Measurements from ENCODE around the gene SYT2. TPM values are rescaled to one million over a fixed set of nuclear protein-coding genes. Genes with fewer than 3 reads are reported as not detected.
"Not testable (repeated sequence)": the region's sequence is repeated elsewhere in the genome, so short reads cannot be mapped to it uniquely, and the experiment has no call there.

SYT2 gene
- total RNA-seq, 2 experiments from 2014 or later = not detected

GRCh38 chr1:202588503-202589189 is 121.6 kb downstream of the SYT2 start:
- no peaks in the 10 kb centered on the region for H3K27me3 Mint-ChIP-seq
- DNase-seq = no peak
- CTCF ChIA-PET = interaction anchor here (0.9 kb wide), 1 partner anchor 13 kb away, joined by 3 read pairs; no protein-coding TSS in a partner anchor
- no peaks in the 10 kb centered on the region for H3K9me3 Mint-ChIP-seq
- H3K4me1 Mint-ChIP-seq (ENCODE audit: low read depth) = no peaks in the 10 kb centered on the region
- H3K36me3 Mint-ChIP-seq = peaks cover 5% of the 10 kb centered on the region
- intact Hi-C loops (cut with micrococcal nuclease) = no loop called here
- no peak overlapping the region for H3K27ac Mint-ChIP-seq
- POLR2A ChIA-PET = no interaction called here
- H3K4me3 Mint-ChIP-seq = no peak overlapping the region

- intact Hi-C loops (cut with micrococcal nuclease) = no loop called here
- POLR2A ChIA-PET = no interaction called here
- Mint-ChIP-seq H3K4me1 (ENCODE audit: low read depth) (no peaks in the 10 kb centered on the region), H3K4me3 (no peak overlapping the region), H3K27me3 (no peaks in the 10 kb centered on the region), H3K27ac (no peak overlapping the region), H3K9me3 (no peaks in the 10 kb centered on the region), H3K36me3 (peaks cover 5% of the 10 kb centered on the region)
- no peak for DNase-seq
- CTCF ChIA-PET = no interaction called here
Observed at GRCh38 chr1:202587859-202588485, 122.3 kb downstream of the SYT2 start.

- H3K9me3 Mint-ChIP-seq = no peaks in the 10 kb centered on the region
- intact Hi-C loops (cut with micrococcal nuclease) = no loop called here
- H3K27ac Mint-ChIP-seq = no peak overlapping the region
- H3K27me3 Mint-ChIP-seq = no peaks in the 10 kb centered on the region
- DNase-seq = no peak
- ChIA-PET POLR2A (no interaction called here), CTCF (interaction anchor here (0.7 to 1.6 kb wide), 2 partner anchors 11 to 18 kb away, joined by 3 to 5 read pairs; no protein-coding TSS in a partner anchor)
- no peaks in the 10 kb centered on the region for H3K4me1 Mint-ChIP-seq (ENCODE audit: low read depth)
- peaks cover 10% of the 10 kb centered on the region for H3K36me3 Mint-ChIP-seq
- no peak overlapping the region for H3K4me3 Mint-ChIP-seq
Observed at GRCh38 chr1:202586871-202587270, 123.4 kb downstream of the SYT2 start.

GRCh38 chr1:202586018-202586821 is 124.0 kb downstream of the SYT2 start:
- H3K36me3 Mint-ChIP-seq = peaks cover 10% of the 10 kb centered on the region
- no peaks in the 10 kb centered on the region for H3K9me3 Mint-ChIP-seq
- H3K27me3 Mint-ChIP-seq = no peaks in the 10 kb centered on the region
- no peak overlapping the region for H3K27ac Mint-ChIP-seq
- DNase-seq = no peak
- intact Hi-C loops (cut with micrococcal nuclease) = no loop called here
- H3K4me3 Mint-ChIP-seq = no peak overlapping the region
- H3K4me1 Mint-ChIP-seq (ENCODE audit: low read depth) = no peaks in the 10 kb centered on the region
- ChIA-PET POLR2A (no interaction called here), CTCF (interaction anchor here (0.7 to 1.6 kb wide), 2 partner anchors 11 to 17 kb away, joined by 3 to 5 read pairs; no protein-coding TSS in a partner anchor)

GRCh38 chr1:202585590-202585933 is 124.7 kb downstream of the SYT2 start:
- Mint-ChIP-seq H3K4me1 (ENCODE audit: low read depth) (no peaks in the 10 kb centered on the region), H3K27me3 (no peaks in the 10 kb centered on the region), H3K4me3 (no peak overlapping the region), H3K36me3 (peaks cover 12% of the 10 kb centered on the region), H3K9me3 (no peaks in the 10 kb centered on the region), H3K27ac (no peak overlapping the region)
- intact Hi-C loops (cut with micrococcal nuclease) = no loop called here
- ChIA-PET CTCF (interaction anchor here (0.6 to 1.6 kb wide), 2 partner anchors 16 to 25 kb away, joined by 3 to 5 read pairs; no protein-coding TSS in a partner anchor), POLR2A (no interaction called here)
- DNase-seq = no peak

GRCh38 chr1:202584707-202585589 is 125.3 kb downstream of the SYT2 start:
- ChIA-PET POLR2A (no interaction called here), CTCF (interaction anchor here (0.6 to 1.6 kb wide), 2 partner anchors 16 to 24 kb away, joined by 3 to 5 read pairs; no protein-coding TSS in a partner anchor)
- intact Hi-C loops (cut with micrococcal nuclease) = no loop called here
- no peaks in the 10 kb centered on the region for H3K9me3 Mint-ChIP-seq
- H3K27me3 Mint-ChIP-seq = no peaks in the 10 kb centered on the region
- DNase-seq = no peak
- H3K27ac Mint-ChIP-seq = no peak overlapping the region
- H3K4me1 Mint-ChIP-seq (ENCODE audit: low read depth) = no peaks in the 10 kb centered on the region
- no peak overlapping the region for H3K4me3 Mint-ChIP-seq
- peaks cover 15% of the 10 kb centered on the region for H3K36me3 Mint-ChIP-seq

- intact Hi-C loops (cut with micrococcal nuclease); H3K4me3 Mint-ChIP-seq; H3K27ac Mint-ChIP-seq; H3K27me3 Mint-ChIP-seq; DNase-seq; H3K4me1 Mint-ChIP-seq (ENCODE audit: low read depth); POLR2A ChIA-PET; H3K9me3 Mint-ChIP-seq; CTCF ChIA-PET: not testable (repeated sequence)
- H3K36me3 Mint-ChIP-seq = peaks cover 15% of the 10 kb centered on the region
Observed at GRCh38 chr1:202582350-202582749, 127.9 kb downstream of the SYT2 start.

GRCh38 chr1:202580619-202581018 is 129.6 kb downstream of the SYT2 start:
- Mint-ChIP-seq H3K27ac (no peak overlapping the region), H3K27me3 (no peaks in the 10 kb centered on the region), H3K9me3 (no peaks in the 10 kb centered on the region), H3K36me3 (peaks cover 15% of the 10 kb centered on the region), H3K4me3 (no peak overlapping the region), H3K4me1 (ENCODE audit: low read depth) (no peaks in the 10 kb centered on the region)
- ChIA-PET CTCF (interaction anchor here (0.9 kb wide), 1 partner anchor 8 kb away, joined by 3 read pairs; no protein-coding TSS in a partner anchor), POLR2A (no interaction called here)
- intact Hi-C loops (cut with micrococcal nuclease) = no loop called here
- DNase-seq = no peak

GRCh38 chr1:202579806-202580205 is 130.4 kb downstream of the SYT2 start:
- Mint-ChIP-seq H3K27me3 (no peaks in the 10 kb centered on the region), H3K4me1 (ENCODE audit: low read depth) (no peaks in the 10 kb centered on the region), H3K4me3 (no peak overlapping the region), H3K36me3 (peaks cover 15% of the 10 kb centered on the region), H3K9me3 (no peaks in the 10 kb centered on the region), H3K27ac (no peak overlapping the region)
- intact Hi-C loops (cut with micrococcal nuclease) = loop anchor here (10.0 kb wide), 1 partner anchor 115 kb away; no protein-coding TSS in a partner anchor
- POLR2A ChIA-PET = no interaction called here
- CTCF ChIA-PET = no interaction called here
- DNase-seq = no peak

- CTCF ChIA-PET = no interaction called here
- Mint-ChIP-seq H3K4me3 (no peak overlapping the region), H3K27me3 (no peaks in the 10 kb centered on the region), H3K9me3 (no peaks in the 10 kb centered on the region), H3K27ac (no peak overlapping the region), H3K36me3 (peaks cover 10% of the 10 kb centered on the region), H3K4me1 (ENCODE audit: low read depth) (no peaks in the 10 kb centered on the region)
- no peak for DNase-seq
- intact Hi-C loops (cut with micrococcal nuclease) = loop anchor here (10.0 kb wide), 1 partner anchor 114 kb away; no protein-coding TSS in a partner anchor
- POLR2A ChIA-PET = no interaction called here
Observed at GRCh38 chr1:202578565-202578964, 131.7 kb downstream of the SYT2 start.

- H3K27ac Mint-ChIP-seq = no peak overlapping the region
- H3K9me3 Mint-ChIP-seq = no peaks in the 10 kb centered on the region
- POLR2A ChIA-PET = no interaction called here
- no peaks in the 10 kb centered on the region for H3K4me1 Mint-ChIP-seq (ENCODE audit: low read depth)
- H3K36me3 Mint-ChIP-seq = peaks cover 12% of the 10 kb centered on the region
- no peak for DNase-seq
- intact Hi-C loops (cut with micrococcal nuclease) = loop anchor here (10.0 kb wide), 1 partner anchor 113 kb away; no protein-coding TSS in a partner anchor
- no peak overlapping the region for H3K4me3 Mint-ChIP-seq
- CTCF ChIA-PET = interaction anchor here (1.1 kb wide), 1 partner anchor 9 kb away, joined by 3 read pairs; no protein-coding TSS in a partner anchor
- no peaks in the 10 kb centered on the region for H3K27me3 Mint-ChIP-seq
Observed at GRCh38 chr1:202578001-202578504, 132.2 kb downstream of the SYT2 start.

Data from activated CD4-positive, alpha-beta memory T cell treated with anti-CD3 and anti-CD28 coated beads for 36 hours (primary cell).